Suprapubic skin (tissue), 4 donors: ENCODE data around the gene ANXA7.

Experiments used
- EP300 ChIP-seq: sonication (generic); formaldehyde crosslinking; IDR thresholded peaks from one replicate; pipeline ENCODE4 v1.6.1; 2017; ENCODE audit warnings: antibody characterized with exemption
- POLR2A ChIP-seq, 2 donors: fragments of 450-650 bp; IDR thresholded peaks; one replicate each; pipeline ENCODE4 v1.6.1; 2017; ENCODE audit warnings: antibody characterized with exemption in 2 of 2, mild to moderate bottlenecking in 2 of 2, moderate library complexity in 2 of 2
- POLR2AphosphoS5 ChIP-seq, 3 donors: sonication (generic); formaldehyde crosslinking; IDR thresholded peaks; one replicate each; pipeline ENCODE4 v1.6.1; 2017; ENCODE audit warnings: antibody characterized with exemption in 3 of 3
- TF ChIP-seq, protein P1 (sequence below), 2 donors: fragments of 200-600 bp in 1 of 2; fragments of 450-650 bp in 1 of 2; sonication (generic) in 1 of 2; IDR thresholded peaks; one replicate each; pipeline ENCODE4 v1.5.1; 2016 to 2019; ENCODE audit warnings: antibody characterized with exemption in 2 of 2, mild to moderate bottlenecking in 1 of 2, moderate library complexity in 1 of 2

DNA sequence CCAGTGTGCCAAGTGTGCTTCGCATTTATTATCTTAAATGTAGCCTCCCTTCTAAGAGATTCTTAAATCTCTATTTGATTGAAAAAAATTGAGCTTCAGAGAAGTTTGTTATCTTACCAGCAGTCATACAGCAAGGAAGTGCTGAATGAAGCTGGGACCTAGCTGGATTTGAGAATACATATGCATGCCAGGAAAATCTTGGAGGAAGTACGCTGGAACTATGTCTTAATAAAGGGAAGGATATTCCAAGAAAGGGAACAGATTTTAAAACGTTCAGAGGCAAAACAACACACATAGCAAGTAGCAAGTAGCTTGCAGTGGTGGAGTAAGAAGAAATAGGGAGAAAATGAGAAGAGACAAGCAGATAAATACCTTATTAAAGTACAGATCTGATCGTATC lies 56.7 kb downstream of the ANXA7 start:
- TF ChIP-seq, protein P1, sequence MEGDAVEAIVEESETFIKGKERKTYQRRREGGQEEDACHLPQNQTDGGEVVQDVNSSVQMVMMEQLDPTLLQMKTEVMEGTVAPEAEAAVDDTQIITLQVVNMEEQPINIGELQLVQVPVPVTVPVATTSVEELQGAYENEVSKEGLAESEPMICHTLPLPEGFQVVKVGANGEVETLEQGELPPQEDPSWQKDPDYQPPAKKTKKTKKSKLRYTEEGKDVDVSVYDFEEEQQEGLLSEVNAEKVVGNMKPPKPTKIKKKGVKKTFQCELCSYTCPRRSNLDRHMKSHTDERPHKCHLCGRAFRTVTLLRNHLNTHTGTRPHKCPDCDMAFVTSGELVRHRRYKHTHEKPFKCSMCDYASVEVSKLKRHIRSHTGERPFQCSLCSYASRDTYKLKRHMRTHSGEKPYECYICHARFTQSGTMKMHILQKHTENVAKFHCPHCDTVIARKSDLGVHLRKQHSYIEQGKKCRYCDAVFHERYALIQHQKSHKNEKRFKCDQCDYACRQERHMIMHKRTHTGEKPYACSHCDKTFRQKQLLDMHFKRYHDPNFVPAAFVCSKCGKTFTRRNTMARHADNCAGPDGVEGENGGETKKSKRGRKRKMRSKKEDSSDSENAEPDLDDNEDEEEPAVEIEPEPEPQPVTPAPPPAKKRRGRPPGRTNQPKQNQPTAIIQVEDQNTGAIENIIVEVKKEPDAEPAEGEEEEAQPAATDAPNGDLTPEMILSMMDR (IDR thresholded peaks at IDR 0.05): no peak
- TF ChIP-seq POLR2A (IDR thresholded peaks at IDR 0.05) (no peak), POLR2AphosphoS5 (IDR thresholded peaks at IDR 0.05) (no peak), EP300 (no peak)
